ENCODE results near the gene AP2M1.
"Not testable (repeated sequence)": the region's sequence is repeated elsewhere in the genome, so short reads cannot be mapped to it uniquely, and the experiment has no call there.

AP2M1 gene

DNA sequence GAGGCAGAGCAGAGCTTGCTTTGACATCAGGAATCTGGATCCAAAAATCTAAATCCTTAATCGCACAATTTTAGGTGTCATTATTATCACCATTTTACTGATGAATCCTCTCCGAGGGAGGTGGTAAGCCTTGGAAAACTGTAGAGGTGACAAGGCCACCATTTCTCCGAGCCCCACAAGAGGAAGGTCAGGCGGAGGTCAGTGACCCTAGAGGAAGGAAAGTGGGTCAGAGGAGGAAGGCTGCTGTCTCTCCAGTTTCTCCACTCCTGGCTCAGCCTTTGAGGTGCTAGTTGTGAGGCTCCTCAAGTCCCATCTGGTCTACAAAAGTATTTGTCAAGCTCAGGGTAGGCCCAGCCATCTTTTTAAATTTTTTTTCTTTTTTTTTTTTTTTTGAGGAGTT lies 16.3 kb upstream of the AP2M1 start:
- no peak for DNase-seq

- DNase-seq: no peak
Observed at GRCh38 chr3:184160456-184160855, 14.2 kb upstream of the AP2M1 start.

DNA sequence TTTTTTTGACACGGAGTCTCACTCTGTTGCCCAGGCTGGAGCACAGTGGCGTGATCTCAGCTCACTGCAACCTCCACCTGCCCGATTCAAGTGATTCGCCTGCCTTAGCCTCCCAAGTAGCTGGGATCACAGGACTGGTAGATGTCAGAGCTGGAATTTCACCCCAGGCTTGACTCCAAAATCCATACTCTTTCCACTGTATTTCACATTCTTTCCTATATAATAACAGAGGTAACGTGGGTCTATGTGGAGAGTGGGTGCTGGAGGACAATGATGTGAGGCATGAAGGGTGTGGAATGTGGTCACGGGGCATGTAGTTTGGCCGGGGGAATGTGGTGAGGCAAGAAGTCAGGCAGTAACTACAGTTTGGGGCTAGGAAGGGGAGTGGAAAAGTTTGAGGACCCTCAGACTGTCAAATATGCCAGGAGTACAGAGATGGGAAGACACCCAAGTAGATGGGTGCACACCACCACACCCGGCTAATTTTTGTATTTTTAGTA lies 12.0 kb upstream of the AP2M1 start:
- not testable (repeated sequence) for DNase-seq

DNA sequence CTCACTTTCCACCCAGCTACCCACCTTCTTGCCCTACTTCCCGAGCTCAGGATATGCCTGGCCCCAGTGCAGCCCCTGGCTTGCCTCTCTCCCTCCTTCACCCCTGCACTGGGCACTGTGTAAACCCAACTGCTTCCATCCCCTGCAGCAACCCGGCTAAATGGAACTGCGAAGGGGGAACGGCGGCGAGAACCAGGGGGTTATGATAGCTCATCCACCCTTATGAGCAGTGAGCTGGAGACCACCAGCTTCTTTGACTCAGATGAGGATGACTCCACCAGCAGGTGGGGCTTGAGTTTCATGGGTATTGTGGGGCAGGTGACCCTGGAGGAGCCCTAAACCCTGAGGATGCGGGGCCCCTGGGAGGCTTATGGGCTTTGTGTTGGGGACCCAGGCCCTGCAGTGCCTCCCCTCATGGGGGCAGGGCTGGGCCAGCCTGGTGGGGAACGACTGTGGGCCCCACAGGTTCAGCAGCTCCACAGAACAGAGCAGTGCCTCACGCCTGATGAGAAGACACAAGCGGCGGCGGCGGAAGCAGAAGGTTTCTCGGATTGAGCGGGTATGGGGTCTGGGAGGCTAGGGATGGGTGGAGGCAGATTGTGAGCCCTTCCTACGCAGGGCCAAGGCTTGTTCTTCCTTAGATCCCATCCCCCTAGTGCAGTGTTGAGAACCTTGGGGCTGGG lies 9.9 kb upstream of the AP2M1 start:
- no peak for DNase-seq

GRCh38 chr3:184165543-184165942 lies 9.1 kb upstream of the AP2M1 start:
- no peak for DNase-seq

GRCh38 chr3:184166671-184167070 lies 8.0 kb upstream of the AP2M1 start:
- no peak for DNase-seq

DNA sequence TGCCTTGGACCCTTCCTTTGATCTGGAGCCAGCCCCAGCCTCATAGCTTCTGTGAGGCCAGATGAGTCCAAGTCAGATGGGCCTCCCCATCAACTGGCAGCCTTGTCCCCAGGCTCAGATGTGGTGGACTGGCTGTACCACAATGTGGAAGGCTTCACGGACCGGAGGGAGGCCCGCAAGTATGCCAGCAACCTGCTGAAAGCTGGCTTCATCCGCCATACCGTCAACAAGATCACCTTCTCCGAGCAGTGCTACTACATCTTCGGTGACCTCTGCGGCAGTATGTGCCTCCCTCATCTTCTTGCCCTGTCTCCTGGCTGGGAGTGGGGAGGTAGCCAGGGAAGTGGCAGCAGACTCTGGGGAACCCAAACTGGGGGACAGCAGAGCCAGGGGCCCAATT lies 6.9 kb upstream of the AP2M1 start:
- no peak for DNase-seq

GRCh38 chr3:184168363-184169120 lies 6.1 kb upstream of the AP2M1 start:
- DNase-seq: no peak

DNA sequence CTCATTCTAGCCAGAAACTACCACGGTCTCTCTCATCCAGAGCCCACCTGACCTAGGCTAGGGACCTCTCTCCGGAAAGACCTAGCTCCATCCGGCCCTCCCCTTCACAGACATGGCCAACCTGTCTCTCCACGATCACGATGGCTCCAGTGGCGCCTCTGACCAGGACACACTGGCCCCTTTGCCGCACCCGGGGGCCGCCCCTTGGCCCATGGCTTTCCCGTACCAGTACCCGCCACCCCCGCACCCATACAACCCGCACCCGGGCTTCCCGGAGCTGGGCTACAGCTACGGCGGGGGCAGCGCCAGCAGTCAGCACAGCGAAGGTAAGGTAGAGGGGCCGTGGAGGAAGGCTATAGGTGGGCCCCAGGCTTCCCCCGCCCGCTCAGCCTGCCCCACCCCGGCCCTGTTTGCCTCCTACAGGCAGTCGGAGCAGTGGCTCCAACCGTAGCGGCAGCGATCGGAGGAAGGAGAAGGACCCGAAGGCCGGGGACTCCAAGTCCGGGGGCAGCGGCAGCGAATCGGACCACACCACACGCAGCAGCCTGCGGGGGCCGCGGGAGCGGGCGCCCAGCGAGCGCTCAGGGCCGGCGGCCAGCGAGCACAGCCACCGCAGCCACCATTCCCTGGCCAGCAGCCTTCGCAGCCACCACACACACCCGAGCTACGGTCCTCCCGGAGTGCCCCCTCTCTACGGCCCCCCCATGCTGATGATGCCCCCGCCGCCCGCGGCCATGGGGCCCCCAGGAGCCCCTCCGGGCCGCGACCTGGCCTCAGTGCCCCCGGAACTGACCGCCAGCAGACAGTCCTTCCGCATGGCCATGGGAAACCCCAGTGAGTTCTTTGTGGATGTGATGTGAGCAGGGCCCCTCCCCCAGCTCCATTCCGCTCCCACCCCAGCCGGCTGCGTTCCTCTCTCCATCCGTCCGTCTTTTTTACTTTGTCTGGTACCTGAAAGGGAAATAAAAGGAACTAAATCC lies 4.5 kb upstream of the AP2M1 start:
- no peak for DNase-seq

GRCh38 chr3:184171562-184171961 lies 3.1 kb upstream of the AP2M1 start:
- no peak for DNase-seq

DNA sequence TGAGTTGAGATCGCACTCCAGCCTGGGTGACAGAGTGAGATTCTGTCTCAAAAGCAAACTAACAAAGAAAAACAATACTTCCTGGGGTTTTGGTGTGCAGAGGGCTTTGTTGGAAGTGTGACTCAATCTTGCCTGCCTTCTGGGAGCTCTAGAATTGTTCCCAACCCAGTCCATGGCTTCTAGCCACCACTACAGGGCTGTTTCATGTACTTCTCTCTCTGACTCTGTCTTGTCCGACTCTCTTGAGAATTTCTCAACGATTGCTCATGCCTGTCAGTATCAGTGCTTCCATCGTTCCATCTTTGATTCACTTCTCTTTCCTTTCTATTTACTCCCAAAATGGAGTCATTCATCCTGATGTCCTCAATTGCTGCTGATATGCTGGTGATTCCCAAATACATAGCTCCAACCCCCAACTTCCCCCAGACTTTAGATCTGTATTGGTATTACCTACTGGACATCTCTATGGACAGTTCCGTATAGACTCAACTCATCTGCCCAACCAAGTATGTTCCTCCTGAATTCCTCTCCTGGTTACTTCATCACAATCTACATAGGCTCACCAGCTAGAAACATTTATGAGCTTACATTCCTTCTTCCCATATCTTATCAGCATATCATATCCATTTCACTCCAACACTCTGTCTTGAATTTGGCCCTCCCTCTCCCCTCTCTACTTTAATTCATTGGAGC lies 1.8 kb upstream of the AP2M1 start:
- no peak for DNase-seq

GRCh38 chr3:184173374-184173722 lies 1.3 kb upstream of the AP2M1 start:
- DNase-seq: no peak

DNA sequence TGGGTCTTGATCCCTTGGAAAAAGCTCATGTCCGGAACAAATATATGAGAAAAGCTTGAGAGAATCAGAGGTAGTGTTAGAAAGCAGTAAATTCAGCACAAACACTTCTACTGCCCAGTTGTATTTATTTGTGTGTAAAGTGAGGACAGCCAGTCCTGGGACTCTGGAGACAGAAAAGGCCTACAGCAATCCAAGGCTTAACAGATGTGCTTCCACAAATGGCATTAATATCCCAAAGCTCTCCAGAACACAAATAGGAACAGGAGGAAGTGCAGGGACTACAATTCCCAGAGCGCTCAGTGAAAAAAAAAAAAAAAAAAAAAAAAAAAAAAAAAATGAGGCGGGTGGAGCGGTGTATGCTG lies 390 bp upstream of the AP2M1 start:
- peak; percentile 65 for DNase-seq

DNA sequence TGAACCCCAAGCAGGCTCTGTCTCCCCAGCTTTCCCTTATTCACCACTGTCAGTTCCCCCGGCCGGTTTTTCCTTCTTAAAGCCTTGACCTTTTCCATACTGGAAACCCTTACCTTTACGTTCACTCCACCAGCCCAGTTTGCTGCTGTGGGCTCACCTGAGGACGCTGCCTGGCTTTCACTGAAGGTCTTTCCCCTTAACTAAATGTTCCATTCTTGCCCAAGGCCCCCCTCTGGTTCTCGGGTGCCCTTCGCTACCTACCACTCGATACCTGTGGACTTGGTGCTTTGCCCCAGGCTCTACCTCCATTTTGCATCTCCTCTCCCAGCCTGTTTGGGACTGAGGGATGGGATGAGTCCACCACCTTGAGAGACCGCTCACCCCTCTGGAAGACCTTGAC lies 851 bp downstream of the AP2M1 start:
- DNase-seq: no peak

DNA sequence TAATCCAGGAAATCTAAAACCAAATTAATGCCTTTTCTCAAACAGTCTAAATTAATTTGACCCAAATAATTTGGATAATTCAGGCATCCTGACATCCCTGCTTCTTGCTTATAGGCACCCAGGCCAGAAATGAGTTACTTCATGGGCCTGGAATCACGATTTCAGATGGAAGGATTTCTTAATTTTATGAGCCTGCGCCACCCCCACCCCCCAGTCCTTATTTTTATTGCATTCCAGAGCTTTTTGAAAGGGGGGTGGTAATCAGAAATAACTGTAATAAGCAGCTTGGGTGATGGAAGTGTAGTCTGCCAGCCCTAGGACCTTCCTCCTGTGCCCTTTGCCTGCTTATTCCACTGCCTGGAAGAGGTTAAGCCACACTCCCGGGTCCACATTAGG lies 1.3 kb downstream of the AP2M1 start:
- DNase-seq: no peak

- DNase-seq: no peak
Observed at GRCh38 chr3:184176377-184177330, 2.0 kb downstream of the AP2M1 start.

GRCh38 chr3:184177331-184177731 lies 2.7 kb downstream of the AP2M1 start:
- no peak for DNase-seq

- DNase-seq: no peak
Observed at GRCh38 chr3:184177767-184178306, 3.2 kb downstream of the AP2M1 start.

DNA sequence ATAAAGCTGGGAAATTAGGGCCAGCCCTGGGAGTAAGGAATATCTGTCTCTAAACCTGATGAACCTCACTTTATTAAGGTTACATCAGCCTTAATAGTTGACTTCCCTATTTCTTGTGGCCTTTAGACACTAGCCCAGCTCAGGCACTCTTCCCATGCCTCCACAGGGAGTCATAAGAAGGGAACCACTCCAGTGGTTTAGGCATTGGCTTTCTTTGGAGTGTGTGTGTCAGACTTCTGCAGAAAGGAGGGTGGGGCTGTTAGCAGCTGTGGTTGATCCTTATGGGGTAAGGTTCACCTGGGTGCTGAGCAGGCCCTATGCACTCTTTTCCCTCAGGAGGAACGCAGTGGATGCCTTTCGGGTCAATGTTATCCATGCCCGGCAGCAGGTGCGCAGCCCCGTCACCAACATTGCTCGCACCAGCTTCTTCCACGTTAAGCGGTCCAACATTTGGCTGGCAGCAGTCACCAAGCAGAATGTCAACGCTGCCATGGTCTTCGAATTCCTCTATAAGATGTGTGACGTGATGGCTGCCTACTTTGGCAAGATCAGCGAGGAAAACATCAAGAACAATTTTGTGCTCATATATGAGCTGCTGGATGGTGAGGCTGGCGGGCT lies 4.0 kb downstream of the AP2M1 start:
- no peak for DNase-seq

- no peak for DNase-seq
Observed at GRCh38 chr3:184180165-184180564, 5.5 kb downstream of the AP2M1 start.

DNA sequence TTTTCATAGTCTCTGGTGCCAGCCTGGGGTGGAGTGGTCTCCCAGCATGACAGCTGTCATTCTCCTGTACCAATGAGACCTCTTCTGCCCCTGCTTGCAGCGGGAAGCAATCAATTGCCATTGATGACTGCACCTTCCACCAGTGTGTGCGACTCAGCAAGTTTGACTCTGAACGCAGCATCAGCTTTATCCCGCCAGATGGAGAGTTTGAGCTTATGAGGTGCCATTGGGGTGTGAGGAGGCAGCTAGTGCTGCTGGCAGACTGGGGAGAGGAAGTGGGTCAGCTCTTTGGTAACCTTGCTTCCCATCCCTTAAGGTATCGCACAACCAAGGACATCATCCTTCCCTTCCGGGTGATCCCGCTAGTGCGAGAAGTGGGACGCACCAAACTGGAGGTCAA lies 6.9 kb downstream of the AP2M1 start:
- no peak for DNase-seq

Data from activated CD8-positive, alpha-beta memory T cell treated with anti-CD3 and anti-CD28 coated beads for 24 hours (primary cell).